HFF-Myc (cell line): ENCODE data around the gene CHN2.
"Not testable (repeated sequence)": the region's sequence is repeated elsewhere in the genome, so short reads cannot be mapped to it uniquely, and the experiment has no call there.

Experiments
- DNase-seq: peaks from one replicate; pipeline ENCODE4 v3.0.0-alpha.2; 2011; ENCODE audit warnings: low read depth; ENCODE audit errors: extremely low read depth
- H3K4me3 ChIP-seq: replicated peaks from 2 replicates; pipeline ENCODE4 v1.5.1; 2011; ENCODE audit warnings: low read depth, mild to moderate bottlenecking, control low read depth, low read length
- CTCF ChIP-seq: IDR thresholded peaks from 2 replicates; pipeline ENCODE4 v1.5.1; 2012; ENCODE audit warnings: mild to moderate bottlenecking, low read depth, low read length, control low read depth; ENCODE audit errors: missing control alignments

The CHN2 gene

GRCh38 chr7:29262191-29262917 lies 67.8 kb downstream of the CHN2 start:
- DNase-seq = no peak
- no peak for TF ChIP-seq CTCF
- no peak overlapping the region for H3K4me3 ChIP-seq

- not testable (repeated sequence) for H3K4me3 ChIP-seq, DNase-seq
Observed at GRCh38 chr7:29263601-29264207, 69.1 kb downstream of the CHN2 start.

DNA sequence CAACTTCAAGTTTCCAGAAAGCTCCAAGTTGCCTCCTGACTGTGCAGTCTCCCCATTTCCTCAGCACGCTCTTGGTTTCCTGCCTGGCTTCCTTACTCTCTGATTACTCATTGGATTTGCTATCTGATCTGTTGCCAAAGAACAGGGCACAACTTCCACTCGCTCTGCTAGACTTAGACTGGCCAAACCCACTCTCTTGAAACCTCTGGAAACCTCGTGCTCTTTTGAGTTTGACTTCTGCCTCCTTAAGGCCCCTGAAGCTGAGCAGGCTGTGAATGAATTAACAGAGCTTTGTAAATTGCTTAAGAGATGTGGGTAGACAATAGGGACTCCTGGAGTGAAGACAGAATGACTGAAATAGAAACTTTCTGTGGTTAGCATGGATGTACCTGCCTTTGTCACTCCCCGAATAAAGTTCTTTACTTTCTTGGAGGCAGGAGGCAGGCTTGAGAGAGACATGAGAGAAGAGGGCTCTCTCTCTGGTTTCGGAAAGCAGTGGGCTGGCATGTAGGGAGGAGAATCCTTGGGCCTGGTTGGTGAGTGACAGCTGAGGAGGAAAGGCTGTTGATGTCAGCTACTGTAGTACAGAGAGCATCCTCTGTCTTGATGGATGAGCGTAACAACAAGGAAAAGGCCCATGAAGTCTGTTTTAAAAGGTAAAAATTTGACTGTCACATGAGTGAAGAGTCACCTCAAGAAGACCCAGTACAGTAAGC lies 70.8 kb downstream of the CHN2 start:
- no peak for DNase-seq

DNA sequence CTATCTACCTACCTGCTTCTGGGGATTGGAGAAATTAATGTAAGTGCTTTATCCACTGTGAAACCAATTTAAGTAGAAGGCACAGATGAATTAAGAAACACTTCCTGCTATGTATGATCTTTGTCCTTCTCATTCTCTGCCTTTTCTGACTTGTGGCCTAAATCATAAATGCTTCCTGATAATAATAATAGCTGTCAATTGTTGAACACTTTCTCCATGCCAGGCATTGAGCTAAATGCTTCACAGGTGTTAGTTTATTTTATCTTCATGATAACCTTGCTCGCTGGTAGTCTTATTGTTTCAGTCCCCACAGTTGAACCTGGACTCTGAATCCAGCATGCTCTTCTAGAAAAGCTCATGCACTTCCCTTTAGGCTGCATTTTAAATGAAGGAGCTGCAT lies 75.4 kb downstream of the CHN2 start:
- H3K4me3 ChIP-seq = no peak overlapping the region
- DNase-seq = no peak
- TF ChIP-seq CTCF = no peak

More for the DNA sequence above, 70.8 kb downstream of the CHN2 start:
- H3K4me3 ChIP-seq = no peak overlapping the region
- no peak for TF ChIP-seq CTCF

DNA sequence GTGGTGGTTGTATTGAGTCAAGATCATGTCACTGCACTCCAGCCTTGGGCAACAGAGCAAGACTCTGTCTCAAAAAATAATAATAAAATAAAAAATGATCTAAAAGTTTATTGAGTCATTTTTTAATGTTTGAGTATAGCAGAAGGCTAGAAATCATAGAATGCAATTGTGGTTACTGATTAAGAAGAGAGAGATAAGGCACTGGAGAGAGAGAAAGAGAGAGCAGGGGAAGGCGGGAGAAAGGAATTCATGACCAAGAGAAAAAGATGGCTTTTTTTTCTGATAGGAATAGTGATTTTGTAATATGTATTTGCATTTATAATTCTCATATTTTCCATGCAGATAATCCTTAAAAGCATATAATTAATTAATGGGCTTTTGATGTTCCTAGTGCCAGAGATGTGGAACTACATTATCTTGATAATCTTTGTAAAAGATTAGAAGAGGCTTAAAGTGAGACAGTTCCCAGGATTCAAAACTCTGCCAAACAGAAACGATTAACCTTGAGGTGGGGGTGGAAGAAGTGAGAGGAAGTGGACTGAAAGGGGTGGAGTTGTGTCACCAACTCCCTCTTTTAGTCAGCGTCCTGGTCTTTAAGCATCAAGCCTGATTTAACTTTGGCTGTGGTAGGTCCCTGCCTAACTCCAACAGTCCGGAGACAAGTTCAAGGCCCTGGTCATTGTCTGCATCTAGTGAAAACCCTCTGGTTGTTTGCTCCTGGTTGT lies 76.2 kb downstream of the CHN2 start:
- H3K4me3 ChIP-seq = no peak overlapping the region
- TF ChIP-seq CTCF = no peak
- DNase-seq = no peak

DNA sequence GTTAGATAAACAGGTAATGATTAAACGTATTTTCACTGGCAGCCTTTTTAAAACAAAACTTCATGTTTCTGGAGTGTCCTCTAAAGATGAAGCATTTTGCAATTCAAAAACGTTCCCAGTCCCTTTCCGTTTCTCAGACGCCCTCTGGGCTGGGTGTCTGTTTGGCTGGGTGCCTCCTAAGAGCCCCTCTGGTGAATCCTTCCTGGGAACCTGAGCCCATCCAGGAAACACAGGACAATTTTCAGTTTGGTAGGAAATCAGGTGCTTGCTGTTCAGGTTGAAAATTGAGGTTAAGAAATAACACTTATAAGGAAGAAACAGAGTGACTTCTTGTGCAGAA lies 76.7 kb downstream of the CHN2 start:
- no peak for DNase-seq
- no peak for TF ChIP-seq CTCF
- H3K4me3 ChIP-seq = no peak overlapping the region

DNA sequence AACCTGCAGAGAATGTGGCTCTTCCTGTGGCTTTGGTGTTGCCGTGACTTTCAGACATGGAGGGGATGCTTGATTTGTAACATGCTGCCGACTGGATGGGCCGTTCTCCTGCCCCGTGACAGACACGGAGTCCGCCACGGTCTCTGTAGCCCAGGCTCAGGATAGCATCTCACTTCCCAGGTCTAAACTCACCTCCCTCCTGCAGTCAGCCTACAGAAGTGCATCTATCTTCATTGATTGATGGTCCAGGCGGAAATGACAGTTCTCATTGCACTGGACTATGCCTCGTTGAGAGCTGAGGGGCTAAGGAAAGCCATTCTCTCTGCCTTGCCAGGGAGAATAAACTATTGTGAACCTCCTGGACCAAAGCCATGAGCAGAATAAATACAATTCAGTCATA lies 77.5 kb downstream of the CHN2 start:
- TF ChIP-seq CTCF = no peak
- no peak for DNase-seq
- H3K4me3 ChIP-seq = no peak overlapping the region
